ENCODE results near the gene SFTPB.
"Not testable (repeated sequence)": the region's sequence is repeated elsewhere in the genome, so short reads cannot be mapped to it uniquely, and the experiment has no call there.

SFTPB gene

GRCh38 chr2:85635011-85635410, 33.0 kb downstream of the SFTPB start:
- Mint-ChIP-seq H3K36me3 (ENCODE audit: insufficient read depth) (peaks cover 84% of the 10 kb centered on the region), H3K9me3 (no peaks in the 10 kb centered on the region), H3K4me3 (no peak overlapping the region), H3K27ac (ENCODE audit: low read depth) (no peak overlapping the region), H3K4me1 (peaks cover 20% of the 10 kb centered on the region), H3K27me3 (no peaks in the 10 kb centered on the region)
- DNase-seq (ENCODE audit: low spot score in 2 of 2) = no peak
- no peak for ATAC-seq (replicated peaks; ENCODE audit: extremely low read depth, poor library complexity, severe bottlenecking)

GRCh38 chr2:85631316-85631715, 36.7 kb downstream of the SFTPB start:
- no peak for DNase-seq (ENCODE audit: low spot score in 2 of 2)
- H3K9me3 Mint-ChIP-seq = no peaks in the 10 kb centered on the region
- no peak overlapping the region for H3K4me3 Mint-ChIP-seq
- peaks cover 82% of the 10 kb centered on the region for H3K36me3 Mint-ChIP-seq (ENCODE audit: insufficient read depth)
- no peak for ATAC-seq (replicated peaks; ENCODE audit: extremely low read depth, poor library complexity, severe bottlenecking)
- no peaks in the 10 kb centered on the region for H3K27me3 Mint-ChIP-seq
- peaks cover 14% of the 10 kb centered on the region for H3K4me1 Mint-ChIP-seq
- H3K27ac Mint-ChIP-seq (ENCODE audit: low read depth) = no peak overlapping the region

- Mint-ChIP-seq H3K27me3 (no peaks in the 10 kb centered on the region), H3K27ac (ENCODE audit: low read depth) (no peak overlapping the region), H3K4me1 (no peaks in the 10 kb centered on the region), H3K9me3 (no peaks in the 10 kb centered on the region), H3K36me3 (ENCODE audit: insufficient read depth) (peaks cover 90% of the 10 kb centered on the region), H3K4me3 (no peak overlapping the region)
- DNase-seq (ENCODE audit: low spot score in 2 of 2) = no peak
- peak; percentile 52 for ATAC-seq (replicated peaks; ENCODE audit: extremely low read depth, poor library complexity, severe bottlenecking)
Observed at GRCh38 chr2:85628658-85629057, 39.3 kb downstream of the SFTPB start.

- H3K4me3 Mint-ChIP-seq = no peak overlapping the region
- H3K27ac Mint-ChIP-seq (ENCODE audit: low read depth) = no peak overlapping the region
- peaks cover 79% of the 10 kb centered on the region for H3K36me3 Mint-ChIP-seq (ENCODE audit: insufficient read depth)
- DNase-seq (ENCODE audit: low spot score in 2 of 2) = no peak
- no peaks in the 10 kb centered on the region for H3K27me3 Mint-ChIP-seq
- ATAC-seq (replicated peaks; ENCODE audit: extremely low read depth, poor library complexity, severe bottlenecking) = no peak
- H3K4me1 Mint-ChIP-seq = peaks cover 3% of the 10 kb centered on the region
- no peaks in the 10 kb centered on the region for H3K9me3 Mint-ChIP-seq
Observed at GRCh38 chr2:85623991-85624390, 44.0 kb downstream of the SFTPB start.

GRCh38 chr2:85621338-85621737, 46.7 kb downstream of the SFTPB start:
- Mint-ChIP-seq H3K27me3 (no peaks in the 10 kb centered on the region), H3K4me3 (no peak overlapping the region), H3K9me3 (no peaks in the 10 kb centered on the region), H3K36me3 (ENCODE audit: insufficient read depth) (peaks cover 61% of the 10 kb centered on the region), H3K4me1 (peaks cover 13% of the 10 kb centered on the region), H3K27ac (ENCODE audit: low read depth) (no peak overlapping the region)
- ATAC-seq (replicated peaks; ENCODE audit: extremely low read depth, poor library complexity, severe bottlenecking) (no peak), DNase-seq (ENCODE audit: low spot score in 2 of 2) (no peak)

GRCh38 chr2:85619617-85620016, 48.4 kb downstream of the SFTPB start:
- Mint-ChIP-seq H3K36me3 (ENCODE audit: insufficient read depth) (peaks cover 47% of the 10 kb centered on the region), H3K4me1 (peaks cover 19% of the 10 kb centered on the region), H3K4me3 (no peak overlapping the region), H3K9me3 (no peaks in the 10 kb centered on the region), H3K27ac (ENCODE audit: low read depth) (no peak overlapping the region), H3K27me3 (no peaks in the 10 kb centered on the region)
- ATAC-seq (replicated peaks; ENCODE audit: extremely low read depth, poor library complexity, severe bottlenecking) (no peak), DNase-seq (ENCODE audit: low spot score in 2 of 2) (no peak)

- DNase-seq (ENCODE audit: low spot score in 2 of 2) = not testable (repeated sequence)
Observed at GRCh38 chr2:85617723-85618122, 50.3 kb downstream of the SFTPB start.

GRCh38 chr2:85615413-85615728, 52.6 kb downstream of the SFTPB start:
- Mint-ChIP-seq H3K9me3 (no peaks in the 10 kb centered on the region), H3K27ac (ENCODE audit: low read depth) (peak overlapping the region; percentile 88), H3K36me3 (ENCODE audit: insufficient read depth) (peaks cover 16% of the 10 kb centered on the region), H3K4me1 (peaks cover 25% of the 10 kb centered on the region), H3K4me3 (peak overlapping the region; percentile 95), H3K27me3 (no peaks in the 10 kb centered on the region)
- ATAC-seq (replicated peaks; ENCODE audit: extremely low read depth, poor library complexity, severe bottlenecking) (no peak), DNase-seq (ENCODE audit: low spot score in 2 of 2) (no peak)

More at GRCh38 chr2:85617723-85618122, 50.3 kb downstream of the SFTPB start:
- H3K4me1 Mint-ChIP-seq = peaks cover 19% of the 10 kb centered on the region
- not testable (repeated sequence) for H3K27me3 Mint-ChIP-seq; H3K9me3 Mint-ChIP-seq; ATAC-seq (replicated peaks; ENCODE audit: extremely low read depth, poor library complexity, severe bottlenecking); H3K27ac Mint-ChIP-seq (ENCODE audit: low read depth)
- peak overlapping the region; percentile 95 for H3K4me3 Mint-ChIP-seq
- peaks cover 29% of the 10 kb centered on the region for H3K36me3 Mint-ChIP-seq (ENCODE audit: insufficient read depth)

- H3K4me1 Mint-ChIP-seq = peaks cover 29% of the 10 kb centered on the region
- not testable (repeated sequence) for DNase-seq (ENCODE audit: low spot score in 2 of 2)
Observed at GRCh38 chr2:85614757-85615156, 53.2 kb downstream of the SFTPB start.

GRCh38 chr2:85613717-85614515, 54.1 kb downstream of the SFTPB start:
- Mint-ChIP-seq H3K36me3 (ENCODE audit: insufficient read depth) (peaks cover 19% of the 10 kb centered on the region), H3K4me1 (peaks cover 26% of the 10 kb centered on the region), H3K27me3 (no peaks in the 10 kb centered on the region), H3K27ac (ENCODE audit: low read depth) (no peak overlapping the region), H3K4me3 (peak overlapping the region; percentile 41), H3K9me3 (no peaks in the 10 kb centered on the region)
- no peak for DNase-seq (ENCODE audit: low spot score in 2 of 2)
- ATAC-seq (replicated peaks; ENCODE audit: extremely low read depth, poor library complexity, severe bottlenecking) = no peak

More at GRCh38 chr2:85614757-85615156, 53.2 kb downstream of the SFTPB start:
- peaks cover 19% of the 10 kb centered on the region for H3K36me3 Mint-ChIP-seq (ENCODE audit: insufficient read depth)
- not testable (repeated sequence) for H3K27ac Mint-ChIP-seq (ENCODE audit: low read depth); H3K4me3 Mint-ChIP-seq; H3K27me3 Mint-ChIP-seq; H3K9me3 Mint-ChIP-seq; ATAC-seq (replicated peaks; ENCODE audit: extremely low read depth, poor library complexity, severe bottlenecking)

- Mint-ChIP-seq H3K27me3 (no peaks in the 10 kb centered on the region), H3K36me3 (ENCODE audit: insufficient read depth) (peaks cover 27% of the 10 kb centered on the region), H3K27ac (ENCODE audit: low read depth) (peak within 1 kb of the TSS; percentile 45), H3K4me3 (peak within 1 kb of the TSS; percentile 96), H3K4me1 (peaks cover 27% of the 10 kb centered on the region), H3K9me3 (no peaks in the 10 kb centered on the region)
- ATAC-seq (replicated peaks; ENCODE audit: extremely low read depth, poor library complexity, severe bottlenecking) = peak; percentile 62
- peak; percentile 62 to 69 for DNase-seq (ENCODE audit: low spot score in 2 of 2)
Observed at GRCh38 chr2:85611705-85612587, 56.1 kb downstream of the SFTPB start, which contains the start of gene C2orf68. TSS of gene C2orf68 (minus strand) at chr2:85612066. CDS start at chr2:85611984, 82 bp downstream.

- no peaks in the 10 kb centered on the region for H3K27me3 Mint-ChIP-seq
- peak overlapping the region; percentile 96 for H3K4me3 Mint-ChIP-seq
- ATAC-seq (replicated peaks; ENCODE audit: extremely low read depth, poor library complexity, severe bottlenecking) (peak; percentile 7), DNase-seq (ENCODE audit: low spot score in 2 of 2) (no peak)
- peak overlapping the region; percentile 45 for H3K27ac Mint-ChIP-seq (ENCODE audit: low read depth)
- no peaks in the 10 kb centered on the region for H3K9me3 Mint-ChIP-seq
- H3K4me1 Mint-ChIP-seq = peaks cover 29% of the 10 kb centered on the region
- H3K36me3 Mint-ChIP-seq (ENCODE audit: insufficient read depth) = peaks cover 29% of the 10 kb centered on the region
Observed at GRCh38 chr2:85611217-85611704, 56.7 kb downstream of the SFTPB start.
